SHP77 (cell line): ENCODE results near the gene PHACTR1.

Experiments
- DNase-seq, 2 experiments: peaks; one replicate each; lab custom pipeline; 2025; lab: John Stamatoyannopoulos, UW

The PHACTR1 gene

GRCh38 chr6:13027207-13027606 is 310.6 kb downstream of the PHACTR1 start:
- no peak for DNase-seq

- DNase-seq, result no peak
Observed at GRCh38 chr6:13030396-13030795, 313.8 kb downstream of the PHACTR1 start.

GRCh38 chr6:13032566-13032965 is 316.0 kb downstream of the PHACTR1 start:
- DNase-seq, result no peak

GRCh38 chr6:13033145-13033544 is 316.6 kb downstream of the PHACTR1 start:
- no peak for DNase-seq

GRCh38 chr6:13034316-13034715 is 317.7 kb downstream of the PHACTR1 start:
- no peak for DNase-seq

- no peak for DNase-seq
Observed at GRCh38 chr6:13035606-13036005, 319.0 kb downstream of the PHACTR1 start.

GRCh38 chr6:13038315-13038714 is 321.7 kb downstream of the PHACTR1 start:
- no peak for DNase-seq

GRCh38 chr6:13038741-13039190 is 322.2 kb downstream of the PHACTR1 start:
- no peak for DNase-seq

GRCh38 chr6:13044390-13044789 is 327.8 kb downstream of the PHACTR1 start:
- peak in 1 of 2 experiments; percentile 4 for DNase-seq

- DNase-seq, result no peak
Observed at GRCh38 chr6:13044896-13045295, 328.3 kb downstream of the PHACTR1 start.

GRCh38 chr6:13045676-13046075 is 329.1 kb downstream of the PHACTR1 start:
- no peak for DNase-seq

GRCh38 chr6:13046084-13046483 is 329.5 kb downstream of the PHACTR1 start:
- no peak for DNase-seq

- no peak for DNase-seq
Observed at GRCh38 chr6:13048113-13048512, 331.5 kb downstream of the PHACTR1 start.

- no peak for DNase-seq
Observed at GRCh38 chr6:13049666-13050254, 333.2 kb downstream of the PHACTR1 start.

GRCh38 chr6:13053006-13053461 is 336.5 kb downstream of the PHACTR1 start:
- no peak for DNase-seq

- no peak for DNase-seq
Observed at GRCh38 chr6:13058051-13058450, 341.5 kb downstream of the PHACTR1 start.

- DNase-seq, result no peak
Observed at GRCh38 chr6:13059026-13059425, 342.5 kb downstream of the PHACTR1 start.

- DNase-seq, result no peak
Observed at GRCh38 chr6:13063300-13063918, 346.8 kb downstream of the PHACTR1 start.

- no peak for DNase-seq
Observed at GRCh38 chr6:13065581-13065980, 349.0 kb downstream of the PHACTR1 start.

GRCh38 chr6:13066050-13066449 is 349.5 kb downstream of the PHACTR1 start:
- DNase-seq, result no peak

GRCh38 chr6:13066820-13067219 is 350.3 kb downstream of the PHACTR1 start:
- no peak for DNase-seq

- DNase-seq, result no peak
Observed at GRCh38 chr6:13068586-13069210, 352.1 kb downstream of the PHACTR1 start.
